SK-N-SH (cell line): ENCODE data around the gene PRADC1. TPM values are rescaled to one million over a fixed set of nuclear protein-coding genes. Genes with fewer than 3 reads are reported as not detected.

ENCODE experiments used
- CTCF ChIA-PET: fragments of 300-600, 350-600 bp; formaldehyde crosslinking; extraction: SDS; loops from one replicate; lab custom pipeline; 2021; lab: Yijun Ruan, JAX
- POLR2A ChIA-PET: fragments of 350-600 bp; sonication (Branson Sonifier 250); formaldehyde crosslinking; extraction: SDS; loops from one replicate; lab custom pipeline; 2020; ENCODE audit warnings: antibody characterized with exemption, inconsistent platforms; lab: Yijun Ruan, JAX
- DNase-seq: peaks from one replicate; pipeline ENCODE4 v3.0.0; 2012
- H2AFZ ChIP-seq: fragments of 200-600 bp; sonication (generic); 2 replicates; pipeline ENCODE4 v1.8.1; 2016; ENCODE audit warnings: antibody characterized with exemption, mild to moderate bottlenecking, low read depth
- H3F3A ChIP-seq: fragments of 200-600 bp; sonication (generic); replicated peaks from 2 replicates; pipeline ENCODE3; 2016; ENCODE audit warnings: antibody characterized with exemption, mild to moderate bottlenecking; ENCODE audit not compliant: insufficient read depth
- H3K27ac ChIP-seq, 2 experiments: fragments of 200-500 bp in 1 of 2; fragments of 200-600 bp in 1 of 2; sonication (Bioruptor generic) in 1 of 2; sonication (generic), shearing (Covaris generic) in 1 of 2; 2 replicates each; pipeline versions ENCODE4 v1.5.1 to v1.6.1; 2014 to 2016; ENCODE audit warnings: low read depth in 2 of 2, inconsistent platforms in 1 of 2, low read length in 1 of 2, mild to moderate bottlenecking in 1 of 2, mixed read lengths in 1 of 2
- H3K27me3 ChIP-seq: fragments of 200-600 bp; sonication (generic), shearing (Covaris generic); 2 replicates; pipeline ENCODE4 v1.6.1; 2016; ENCODE audit warnings: mixed run types; ENCODE audit not compliant: insufficient read depth
- H3K36me3 ChIP-seq, 2 experiments: fragments of 200-500 bp in 1 of 2; fragments of 200-600 bp in 1 of 2; sonication (Bioruptor generic) in 1 of 2; sonication (generic) in 1 of 2; replicated peaks in 1 of 2; 2 replicates each; pipeline versions ENCODE3 to v1.5.1; 2014 to 2016; ENCODE audit warnings: low read length in 1 of 2, mild to moderate bottlenecking in 1 of 2; ENCODE audit not compliant: insufficient read depth in 2 of 2, control insufficient read depth in 1 of 2
- H3K4me1 ChIP-seq, 2 experiments: fragments of 200-500 bp in 1 of 2; fragments of 200-600 bp in 1 of 2; sonication (Bioruptor generic) in 1 of 2; sonication (generic), shearing (Covaris generic) in 1 of 2; 2 replicates each; pipeline versions ENCODE4 v1.5.1 to v1.6.1; 2014 to 2016; ENCODE audit warnings: low read depth in 1 of 2, low read length in 1 of 2, mixed run types in 1 of 2; ENCODE audit not compliant: insufficient read depth in 2 of 2, control insufficient read depth in 1 of 2
- H3K4me2 ChIP-seq: fragments of 200-600 bp; sonication (generic), shearing (Covaris generic); 2 replicates; pipeline ENCODE4 v1.6.1; 2017; ENCODE audit warnings: mixed run types
- H3K4me3 ChIP-seq, 2 experiments: fragments of 200-500 bp in 1 of 2; fragments of 200-600 bp in 1 of 2; sonication (Bioruptor generic) in 1 of 2; sonication (generic), shearing (Covaris generic) in 1 of 2; 2 replicates each; pipeline versions ENCODE4 v1.5.1 to v1.8.1; 2014 to 2016; ENCODE audit warnings: low read depth in 2 of 2, inconsistent platforms in 1 of 2, low read length in 1 of 2, mild to moderate bottlenecking in 1 of 2, mixed read lengths in 1 of 2, moderate library complexity in 1 of 2
- H3K79me2 ChIP-seq: fragments of 200-600 bp; sonication (generic); 2 replicates; pipeline ENCODE4 v1.8.1; 2017; ENCODE audit warnings: mild to moderate bottlenecking; ENCODE audit not compliant: insufficient read depth
- H3K9ac ChIP-seq: fragments of 200-600 bp; sonication (generic); 2 replicates; pipeline ENCODE4 v1.6.1; 2017; ENCODE audit warnings: mixed run types
- H3K9me2 ChIP-seq: fragments of 200-600 bp; sonication (generic); 2 replicates; pipeline ENCODE4 v1.6.1; 2017; ENCODE audit warnings: mixed run types
- H3K9me3 ChIP-seq: fragments of 200-600 bp; sonication (generic); 2 replicates; pipeline ENCODE4 v1.6.1; 2017; ENCODE audit warnings: mixed run types, mild to moderate bottlenecking, moderate library complexity
- H4K20me1 ChIP-seq: fragments of 200-600 bp; sonication (generic); 2 replicates; pipeline ENCODE4 v1.6.1; 2017; ENCODE audit warnings: mild to moderate bottlenecking, mixed run types; ENCODE audit not compliant: insufficient read depth
- CTCF ChIP-seq: fragments of 200-600 bp; sonication (generic); IDR thresholded peaks from 2 replicates; pipeline ENCODE4 v1.6.1; 2017; ENCODE audit warnings: antibody characterized with exemption, mild to moderate bottlenecking, moderate library complexity
- EZH2phosphoT487 ChIP-seq: fragments of 200-600 bp; sonication (generic); IDR thresholded peaks from 2 replicates; pipeline ENCODE4 v1.6.1; 2017; ENCODE audit warnings: low read depth, mixed run types, mild to moderate bottlenecking, antibody characterized with exemption, moderate library complexity, borderline replicate concordance
- FOSL2 ChIP-seq: IDR thresholded peaks from 2 replicates; pipeline ENCODE4 v1.4.0; 2012; ENCODE audit warnings: low read depth, mild to moderate bottlenecking, moderate library complexity, borderline replicate concordance
- GABPA ChIP-seq: IDR thresholded peaks from 2 replicates; pipeline ENCODE4 v1.4.0; 2012; ENCODE audit warnings: low read depth, mild to moderate bottlenecking
- MXI1 ChIP-seq: IDR thresholded peaks from 2 replicates; pipeline ENCODE4 v1.6.1; 2012; ENCODE audit warnings: mild to moderate bottlenecking, low read depth, low read length, improper control_type of control experiment
- NFIC ChIP-seq: IDR thresholded peaks from 2 replicates; pipeline ENCODE4 v1.4.0; 2012; ENCODE audit warnings: borderline replicate concordance
- NRF1 ChIP-seq: IDR thresholded peaks from 2 replicates; pipeline ENCODE4 v1.6.1; 2012; ENCODE audit warnings: low read depth, mild to moderate bottlenecking, low read length
- PBX3 ChIP-seq: IDR thresholded peaks from 2 replicates; pipeline ENCODE4; 2012
- POLR2AphosphoS5 ChIP-seq: IDR thresholded peaks from 2 replicates; pipeline ENCODE4 v1.6.1; 2012; ENCODE audit warnings: low read depth, low read length
- RAD21 ChIP-seq: IDR thresholded peaks from 2 replicates; pipeline ENCODE4 v1.6.1; 2012; ENCODE audit warnings: mild to moderate bottlenecking, low read length
- RCOR1 ChIP-seq: fragments of 150-350 bp; IDR thresholded peaks from 2 replicates; pipeline ENCODE4 v1.6.1; 2017; ENCODE audit warnings: antibody characterized with exemption, low read length
- RXRA ChIP-seq: IDR thresholded peaks from 2 replicates; pipeline ENCODE4 v1.4.0; 2012; ENCODE audit warnings: low read depth, mild to moderate bottlenecking, borderline replicate concordance
- SMC3 ChIP-seq: IDR thresholded peaks from 2 replicates; pipeline ENCODE4 v1.6.1; 2012; ENCODE audit warnings: low read depth, low read length, improper control_type of control experiment
- TEAD4 ChIP-seq: IDR thresholded peaks from 2 replicates; pipeline ENCODE4 v1.4.0; 2012; ENCODE audit warnings: mild to moderate bottlenecking, borderline replicate concordance; ENCODE audit not compliant: insufficient read depth
- whole genome bisulfite sequencing: methylation state at CpG from one replicate; pipeline ENCODE4 v1.1.6; 2017; ENCODE audit warnings: low lambda C conversion rate; 5-methylcytosine and 5-hydroxymethylcytosine counted together
- polyA plus RNA-seq, 3 experiments: library from polyadenylated mRNA; depleted of rRNA; stranded (reverse); fragments of >200 nt; gene quantifications; 2 replicates each; pipeline ENCODE4 v1.2.3, GENCODE V29; 2012
- TF ChIP-seq, protein P1 (sequence below): IDR thresholded peaks from 2 replicates; pipeline ENCODE4 v1.4.0; 2012; ENCODE audit warnings: low read depth, borderline replicate concordance

PRADC1 gene
- polyA plus RNA-seq, 1 of the 3 experiments (the other 2 are of a cell fraction): 8.5 TPM

- Histone ChIP-seq H3K36me3 (peaks cover 0 to 5% of the 10 kb centered on the region in 2 experiments), H3K9me2 (no peaks in the 10 kb centered on the region), H3F3A (no peaks in the 10 kb centered on the region), H4K20me1 (no peaks in the 10 kb centered on the region), H2AFZ (no peak overlapping the region), H3K9ac (no peak overlapping the region), H3K27ac (no peak overlapping the region), H3K4me2 (no peak overlapping the region), H3K79me2 (no peaks in the 10 kb centered on the region), H3K9me3 (no peaks in the 10 kb centered on the region), H3K4me3 (no peak overlapping the region), H3K4me1 (no peaks in the 10 kb centered on the region), H3K27me3 (no peaks in the 10 kb centered on the region)
- ChIA-PET POLR2A (no interaction called here), CTCF (interaction anchor here (0.7 to 2.1 kb wide), 7 partner anchors 12 to 49 kb away, joined by 3 to 9 read pairs (median 4); partner anchors contain the start of gene PRADC1)
- WGBS: 98% methylated on average over 4 of the region's 4 CpGs
- TF ChIP-seq PBX3 (no peak), FOSL2 (no peak), NFIC (no peak), POLR2AphosphoS5 (no peak), TEAD4 (no peak), RAD21 (no peak), SMC3 (no peak), MXI1 (no peak), CTCF (no peak), RCOR1 (no peak), GABPA (no peak), RXRA (no peak), NRF1 (no peak), EZH2phosphoT487 (no peak)
- TF ChIP-seq, protein P1, sequence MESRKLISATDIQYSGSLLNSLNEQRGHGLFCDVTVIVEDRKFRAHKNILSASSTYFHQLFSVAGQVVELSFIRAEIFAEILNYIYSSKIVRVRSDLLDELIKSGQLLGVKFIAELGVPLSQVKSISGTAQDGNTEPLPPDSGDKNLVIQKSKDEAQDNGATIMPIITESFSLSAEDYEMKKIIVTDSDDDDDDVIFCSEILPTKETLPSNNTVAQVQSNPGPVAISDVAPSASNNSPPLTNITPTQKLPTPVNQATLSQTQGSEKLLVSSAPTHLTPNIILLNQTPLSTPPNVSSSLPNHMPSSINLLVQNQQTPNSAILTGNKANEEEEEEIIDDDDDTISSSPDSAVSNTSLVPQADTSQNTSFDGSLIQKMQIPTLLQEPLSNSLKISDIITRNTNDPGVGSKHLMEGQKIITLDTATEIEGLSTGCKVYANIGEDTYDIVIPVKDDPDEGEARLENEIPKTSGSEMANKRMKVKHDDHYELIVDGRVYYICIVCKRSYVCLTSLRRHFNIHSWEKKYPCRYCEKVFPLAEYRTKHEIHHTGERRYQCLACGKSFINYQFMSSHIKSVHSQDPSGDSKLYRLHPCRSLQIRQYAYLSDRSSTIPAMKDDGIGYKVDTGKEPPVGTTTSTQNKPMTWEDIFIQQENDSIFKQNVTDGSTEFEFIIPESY: no peak
- DNase-seq: no peak
These were observed 26.8 kb upstream of the PRADC1 start for GRCh38 chr2:73259704-73260337.
